Activated CD4-positive, alpha-beta T cell treated with anti-CD3 and anti-CD28 coated beads for 1 hour (primary cell): Measurements from ENCODE around the gene TRMT44.
A peak's percentile ranks its signal among the peaks of the same experiment; 100 is the strongest.
"Not testable (repeated sequence)": the region's sequence is repeated elsewhere in the genome, so short reads cannot be mapped to it uniquely, and the experiment has no call there.

Experiments used
- DNase-seq: peaks from one replicate; pipeline ENCODE4 v3.0.0-alpha.2; 2020

The TRMT44 gene

GRCh38 chr4:8440492-8441311 is at the start of gene TRMT44, which contains the start of gene ACOX3:
Gene TRMT44 (plus strand): TSS chr4:8440777. CDS start chr4:8440823, 46 bp downstream.
Gene ACOX3 (minus strand): TSS chr4:8440723. CDS start chr4:8416521, 24,202 bp downstream.
- DNase-seq, result peak; percentile 94

GRCh38 chr4:8391071-8391470 is 49.5 kb upstream of the TRMT44 start:
- DNase-seq, result no peak

GRCh38 chr4:8391972-8392371 is 48.6 kb upstream of the TRMT44 start:
- DNase-seq, result no peak

- DNase-seq, result no peak
Measured at GRCh38 chr4:8392591-8393190, 47.9 kb upstream of the TRMT44 start.

GRCh38 chr4:8393593-8394038 is 47.0 kb upstream of the TRMT44 start:
- DNase-seq, result no peak

GRCh38 chr4:8394061-8394519 is 46.5 kb upstream of the TRMT44 start:
- no peak for DNase-seq

- DNase-seq, result no peak
Measured at GRCh38 chr4:8394806-8395205, 45.8 kb upstream of the TRMT44 start.

- DNase-seq, result no peak
Measured at GRCh38 chr4:8395504-8396296, 44.9 kb upstream of the TRMT44 start.

GRCh38 chr4:8396762-8397406 is 43.7 kb upstream of the TRMT44 start:
- no peak for DNase-seq

- DNase-seq, result no peak
Measured at GRCh38 chr4:8398347-8398746, 42.2 kb upstream of the TRMT44 start.

GRCh38 chr4:8399298-8399697 is 41.3 kb upstream of the TRMT44 start:
- DNase-seq, result no peak

GRCh38 chr4:8400632-8401325 is 39.8 kb upstream of the TRMT44 start:
- no peak for DNase-seq

GRCh38 chr4:8401665-8402064 is 38.9 kb upstream of the TRMT44 start:
- no peak for DNase-seq

GRCh38 chr4:8402181-8402597 is 38.4 kb upstream of the TRMT44 start:
- DNase-seq, result no peak

- no peak for DNase-seq
Measured at GRCh38 chr4:8402640-8403039, 37.9 kb upstream of the TRMT44 start.

GRCh38 chr4:8403173-8403753 is 37.3 kb upstream of the TRMT44 start:
- DNase-seq, result peak; percentile 16

- no peak for DNase-seq
Measured at GRCh38 chr4:8403976-8404375, 36.6 kb upstream of the TRMT44 start.

GRCh38 chr4:8404791-8405515 is 35.6 kb upstream of the TRMT44 start:
- no peak for DNase-seq

GRCh38 chr4:8405516-8405875 is 35.1 kb upstream of the TRMT44 start:
- DNase-seq, result no peak

GRCh38 chr4:8406887-8407286 is 33.7 kb upstream of the TRMT44 start:
- not testable (repeated sequence) for DNase-seq

GRCh38 chr4:8407316-8407715 is 33.3 kb upstream of the TRMT44 start:
- DNase-seq, result no peak
